Astrocyte (in vitro differentiated cells and primary cell): ENCODE data around the gene LIN9. TPM values are rescaled to one million over a fixed set of nuclear protein-coding genes. Genes with fewer than 3 reads are reported as not detected.

ENCODE experiments used
- DNase-seq: peaks from one replicate; pipeline ENCODE4 v3.0.0-alpha.2; 2010; ENCODE audit warnings: low read depth
- FAIRE-seq: peaks from 2 replicates; lab custom pipeline; 2011; peaks lifted over from hg19 to GRCh38; lab: Jason Lieb, UNC
- H2AFZ ChIP-seq: 2 replicates; pipeline ENCODE4 v1.6.0; 2012; ENCODE audit warnings: low read depth, low read length, inconsistent platforms
- H3K27ac ChIP-seq: 2 replicates; pipeline ENCODE4 v1.5.1; 2011; ENCODE audit warnings: low read depth, low read length, inconsistent platforms
- H3K27me3 ChIP-seq: 2 replicates; pipeline ENCODE4 v1.6.0; 2011; ENCODE audit warnings: low read length, inconsistent platforms; ENCODE audit not compliant: insufficient read depth
- H3K36me3 ChIP-seq: 2 replicates; pipeline ENCODE4 v1.5.1; 2011; ENCODE audit warnings: low read length, inconsistent platforms; ENCODE audit not compliant: insufficient read depth
- H3K4me1 ChIP-seq: 2 replicates; pipeline ENCODE4 v1.5.1; 2011; ENCODE audit warnings: low read length, inconsistent platforms; ENCODE audit not compliant: insufficient read depth
- H3K4me2 ChIP-seq: 2 replicates; pipeline ENCODE4 v1.6.0; 2012; ENCODE audit warnings: low read length, inconsistent platforms
- H3K4me3 ChIP-seq: 2 replicates; pipeline ENCODE4 v1.5.1; 2011; ENCODE audit warnings: low read depth, mild to moderate bottlenecking, low read length, inconsistent platforms; ENCODE audit not compliant: insufficient read depth
- H3K79me2 ChIP-seq: 2 replicates; pipeline ENCODE4 v1.6.0; 2012; ENCODE audit warnings: mild to moderate bottlenecking, low read length, inconsistent platforms; ENCODE audit not compliant: insufficient read depth
- H3K9ac ChIP-seq: 2 replicates; pipeline ENCODE4 v1.6.0; 2012; ENCODE audit warnings: mild to moderate bottlenecking, low read length, inconsistent platforms
- H3K9me3 ChIP-seq: 2 replicates; pipeline ENCODE4 v1.5.1; 2012; ENCODE audit warnings: low read depth, mild to moderate bottlenecking, low read length, inconsistent platforms; ENCODE audit not compliant: insufficient read depth
- H4K20me1 ChIP-seq: 2 replicates; pipeline ENCODE4 v1.6.0; 2012; ENCODE audit warnings: low read length, inconsistent platforms; ENCODE audit not compliant: insufficient read depth
- H3K27ac Mint-ChIP-seq: one replicate; pipeline ENCODE4 v1.8.0; 2021; ENCODE audit warnings: mild to moderate bottlenecking, mixed read lengths; ENCODE audit not compliant: unreplicated experiment
- H3K27me3 Mint-ChIP-seq: one replicate; pipeline ENCODE4 v1.8.0; 2021; ENCODE audit warnings: low read depth, mixed read lengths; ENCODE audit not compliant: unreplicated experiment
- H3K36me3 Mint-ChIP-seq: one replicate; pipeline ENCODE4 v1.8.0; 2021; ENCODE audit warnings: low read depth, mixed read lengths; ENCODE audit not compliant: unreplicated experiment
- H3K4me1 Mint-ChIP-seq: one replicate; pipeline ENCODE4 v1.8.0; 2021; ENCODE audit warnings: low read depth, mixed read lengths; ENCODE audit not compliant: unreplicated experiment
- H3K4me3 Mint-ChIP-seq: one replicate; pipeline ENCODE4 v1.8.0; 2021; ENCODE audit warnings: mild to moderate bottlenecking, moderate library complexity, mixed read lengths; ENCODE audit not compliant: unreplicated experiment
- H3K9me3 Mint-ChIP-seq: one replicate; pipeline ENCODE4 v1.8.0; 2021; ENCODE audit warnings: mild to moderate bottlenecking, mixed read lengths; ENCODE audit not compliant: unreplicated experiment
- CTCF ChIP-seq: IDR thresholded peaks from 2 replicates; pipeline ENCODE4 v1.5.1; 2011; ENCODE audit warnings: low read depth, mild to moderate bottlenecking, inconsistent platforms, low read length, moderate library complexity; ENCODE audit not compliant: insufficient read depth
- EZH2 ChIP-seq: IDR thresholded peaks from 2 replicates; pipeline ENCODE4 v1.6.1; 2012; ENCODE audit warnings: mild to moderate bottlenecking, low read length, inconsistent platforms; ENCODE audit not compliant: insufficient read depth
- total RNA-seq: library from RNA; stranded (reverse); gene quantifications from 2 replicates; pipeline ENCODE4 v1.2.1, GENCODE V29; 2021

The LIN9 gene
- total RNA-seq, 1 donor from 2014 or later, result 4.0 TPM

DNA sequence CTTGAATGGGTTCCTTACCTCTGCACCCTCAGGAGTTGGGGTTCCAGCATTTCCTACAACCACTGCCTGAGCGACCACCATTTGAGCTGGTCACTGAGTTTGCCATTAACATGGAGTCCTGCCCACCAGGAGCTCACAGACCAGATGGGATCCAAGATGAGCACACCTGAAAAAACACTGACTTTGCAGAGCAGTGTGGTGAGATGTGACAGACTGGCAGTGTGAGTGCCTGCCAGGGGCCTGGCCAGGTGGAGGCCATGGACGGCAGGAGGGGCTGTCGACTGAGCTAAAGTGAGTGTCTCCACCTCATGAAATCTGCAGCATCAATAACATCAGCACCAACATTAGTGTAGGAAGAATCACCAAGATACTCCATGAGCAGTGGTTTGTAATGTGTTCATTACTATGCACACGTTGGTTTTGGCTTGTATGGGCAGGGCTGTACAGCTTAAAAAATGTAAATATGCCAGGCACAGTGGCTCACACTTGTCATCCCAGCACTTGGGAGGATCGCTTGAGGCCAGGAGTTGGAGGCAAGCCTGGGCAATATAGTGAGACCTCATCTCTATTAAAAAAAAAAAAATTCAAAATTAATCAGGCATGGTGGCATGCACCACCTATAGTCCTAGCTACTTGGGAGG, 97.7 kb downstream of the LIN9 start:
- H3K4me1 ChIP-seq, result no peaks in the 10 kb centered on the region
- H3K27ac ChIP-seq, result no peak overlapping the region
- Mint-ChIP-seq H3K4me3 (no peak overlapping the region), H3K4me1 (no peaks in the 10 kb centered on the region), H3K27ac (no peak overlapping the region), H3K36me3 (no peaks in the 10 kb centered on the region), H3K27me3 (peaks cover 12% of the 10 kb centered on the region), H3K9me3 (peaks cover 3% of the 10 kb centered on the region)
- no peaks in the 10 kb centered on the region for H4K20me1 ChIP-seq
- H3K36me3 ChIP-seq, result no peaks in the 10 kb centered on the region
- no peak for TF ChIP-seq CTCF
- no peak for TF ChIP-seq EZH2
- H3K4me3 ChIP-seq, result no peak overlapping the region
- H3K9me3 ChIP-seq, result no peaks in the 10 kb centered on the region
- H3K27me3 ChIP-seq, result no peaks in the 10 kb centered on the region
- DNase-seq (no peak), FAIRE-seq (no peak)
- H3K4me2 ChIP-seq, result no peak overlapping the region
- no peaks in the 10 kb centered on the region for H3K79me2 ChIP-seq
- no peak overlapping the region for H3K9ac ChIP-seq
- H2AFZ ChIP-seq, result no peak overlapping the region

DNA sequence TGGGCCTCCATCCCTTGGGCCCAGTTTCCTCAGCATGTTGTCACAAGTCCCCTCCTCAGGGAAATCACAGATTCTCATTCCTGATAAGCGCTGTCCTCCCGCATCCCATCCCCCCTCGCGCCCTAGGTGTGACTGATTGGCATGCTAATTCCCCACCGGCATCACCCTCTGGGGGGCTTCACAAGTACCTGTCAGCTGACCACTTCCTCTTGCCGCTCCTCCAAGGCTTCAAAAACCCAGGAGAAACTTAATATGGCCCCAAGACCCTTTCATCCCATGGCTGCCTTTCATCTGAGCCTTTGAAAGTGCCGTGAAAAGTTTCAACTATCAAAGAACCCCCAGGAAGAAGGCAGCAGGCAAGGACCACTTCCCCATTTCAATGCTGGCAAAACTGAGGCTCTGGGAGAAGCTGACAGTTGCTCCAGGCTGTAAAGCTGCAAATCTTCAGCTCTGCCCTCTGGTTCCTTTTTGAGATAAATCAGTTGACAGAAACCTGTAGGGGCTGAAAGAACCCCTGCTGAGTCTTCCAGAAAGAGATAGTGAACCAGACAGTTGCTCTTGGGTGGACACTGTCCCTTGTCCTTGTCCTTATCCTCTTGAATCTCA, 98.3 kb downstream of the LIN9 start:
- no peaks in the 10 kb centered on the region for H4K20me1 ChIP-seq
- H3K27ac Mint-ChIP-seq, result no peak overlapping the region
- no peaks in the 10 kb centered on the region for H3K36me3 ChIP-seq
- no peaks in the 10 kb centered on the region for H3K36me3 Mint-ChIP-seq
- no peak for TF ChIP-seq CTCF
- TF ChIP-seq EZH2, result no peak
- H3K9me3 Mint-ChIP-seq, result peaks cover 3% of the 10 kb centered on the region
- H3K4me2 ChIP-seq, result no peak overlapping the region
- no peaks in the 10 kb centered on the region for H3K4me1 Mint-ChIP-seq
- peaks cover 12% of the 10 kb centered on the region for H3K27me3 Mint-ChIP-seq
- no peak overlapping the region for H3K27ac ChIP-seq
- no peak overlapping the region for H3K4me3 ChIP-seq
- H3K9me3 ChIP-seq, result no peaks in the 10 kb centered on the region
- DNase-seq (no peak), FAIRE-seq (no peak)
- no peak overlapping the region for H2AFZ ChIP-seq
- H3K27me3 ChIP-seq, result no peaks in the 10 kb centered on the region
- H3K4me1 ChIP-seq, result no peaks in the 10 kb centered on the region
- H3K9ac ChIP-seq, result no peak overlapping the region
- H3K79me2 ChIP-seq, result no peaks in the 10 kb centered on the region
- H3K4me3 Mint-ChIP-seq, result no peak overlapping the region
